GM12878 (cell line): ENCODE measurements around the gene ACADM. TPM values are rescaled to one million over a fixed set of nuclear protein-coding genes. Genes with fewer than 3 reads are reported as not detected.

Source experiments
- BCLAF1 ChIP-seq: fragments of 450-650 bp; IDR thresholded peaks from 2 replicates; pipeline ENCODE4 v1.6.1; 2017; ENCODE audit warnings: antibody characterized with exemption, mild to moderate bottlenecking, moderate library complexity
- CEBPB ChIP-seq, 2 experiments: fragments of 150-350 bp in 1 of 2; IDR thresholded peaks; 2 replicates each; pipeline ENCODE4 v1.6.1; 2012 to 2014; ENCODE audit warnings: low read depth in 2 of 2, low read length in 2 of 2, borderline replicate concordance in 1 of 2, inconsistent platforms in 1 of 2
- E2F8 ChIP-seq: fragments of 450-650 bp; IDR thresholded peaks from 2 replicates; pipeline ENCODE4 v1.6.1; 2018; ENCODE audit warnings: mild to moderate bottlenecking, low read depth, moderate library complexity; ENCODE audit not compliant: partially characterized antibody
- EP300 ChIP-seq, 2 experiments: fragments of 150-350 bp in 1 of 2; IDR thresholded peaks; 2 replicates each; pipeline ENCODE4 v1.6.1; 2011 to 2012; ENCODE audit warnings: low read depth in 2 of 2, low read length in 2 of 2, borderline replicate concordance in 1 of 2, improper control_type of control experiment in 1 of 2, inconsistent platforms in 1 of 2; ENCODE audit not compliant: control insufficient read depth in 1 of 2
- EZH2 ChIP-seq: IDR thresholded peaks from 2 replicates; pipeline ENCODE4 v1.6.1; 2012; ENCODE audit warnings: low read depth, mild to moderate bottlenecking, control low read depth, inconsistent platforms, low read length, borderline replicate concordance; ENCODE audit not compliant: control insufficient read depth
- GATAD2B ChIP-seq: fragments of 450-650 bp; conservative IDR thresholded peaks from 2 replicates; pipeline ENCODE4 v1.6.1; 2017; ENCODE audit warnings: low read depth, mild to moderate bottlenecking, moderate library complexity
- JUNB ChIP-seq: IDR thresholded peaks from 2 replicates; pipeline ENCODE4 v1.6.1; 2016; ENCODE audit warnings: antibody characterized with exemption, mild to moderate bottlenecking
- JUND ChIP-seq: IDR thresholded peaks from 2 replicates; pipeline ENCODE4 v1.6.1; 2012; ENCODE audit warnings: low read depth, mild to moderate bottlenecking, low read length, improper control_type of control experiment, moderate library complexity
- MAX ChIP-seq: IDR thresholded peaks from 2 replicates; pipeline ENCODE4 v1.6.1; 2012; ENCODE audit warnings: low read depth, low read length, improper control_type of control experiment
- MLLT1 ChIP-seq: fragments of 450-650 bp; IDR thresholded peaks from 2 replicates; pipeline ENCODE4 v1.6.1; 2016; ENCODE audit warnings: mild to moderate bottlenecking
- MYC ChIP-seq: IDR thresholded peaks from 2 replicates; pipeline ENCODE4 v1.6.1; 2011; ENCODE audit warnings: mild to moderate bottlenecking, low read length, moderate library complexity, inconsistent platforms; ENCODE audit not compliant: insufficient read depth, insufficient replicate concordance, insufficient read length, severe bottlenecking
- NFIC ChIP-seq: IDR thresholded peaks from 2 replicates; pipeline ENCODE4 v1.6.1; 2012; ENCODE audit warnings: low read depth, mild to moderate bottlenecking, inconsistent platforms, low read length, moderate library complexity
- NFXL1 ChIP-seq: fragments of 450-650 bp; IDR thresholded peaks from 2 replicates; pipeline ENCODE4 v1.6.1; 2017; ENCODE audit warnings: antibody characterized with exemption, mild to moderate bottlenecking, borderline replicate concordance
- RB1 ChIP-seq: fragments of 450-650 bp; formaldehyde crosslinking; IDR thresholded peaks from 2 replicates; pipeline ENCODE4 v1.6.1; 2017; ENCODE audit warnings: mild to moderate bottlenecking, borderline replicate concordance
- RELB ChIP-seq: fragments of 450-650 bp; IDR thresholded peaks from 2 replicates; pipeline ENCODE4 v1.6.1; 2017; ENCODE audit warnings: low read depth, mild to moderate bottlenecking, moderate library complexity
- SIN3A ChIP-seq: IDR thresholded peaks from 2 replicates; pipeline ENCODE4 v1.6.1; 2012; ENCODE audit warnings: low read depth, low read length, improper control_type of control experiment
- SPI1 ChIP-seq: IDR thresholded peaks from 2 replicates; pipeline ENCODE4 v1.6.1; 2011; ENCODE audit warnings: low read depth, mild to moderate bottlenecking, low read length, moderate library complexity, borderline replicate concordance; ENCODE audit not compliant: insufficient read depth
- TCF3 ChIP-seq: IDR thresholded peaks from 2 replicates; pipeline ENCODE4 v1.6.1; 2012; ENCODE audit warnings: low read depth, mild to moderate bottlenecking, low read length, borderline replicate concordance; ENCODE audit not compliant: insufficient read depth
- TCF7 ChIP-seq: IDR thresholded peaks from 2 replicates; pipeline ENCODE4 v1.6.1; 2014; ENCODE audit warnings: antibody characterized with exemption, borderline replicate concordance
- YBX1 ChIP-seq: fragments of 450-650 bp; IDR thresholded peaks from 2 replicates; pipeline ENCODE4 v1.6.1; 2016; ENCODE audit warnings: antibody characterized with exemption
- polyA plus RNA-seq, 11 experiments: library from polyadenylated mRNA; depleted of rRNA in 4 of 11; unstranded in 6 of 11; stranded (reverse) in 5 of 11; fragments of >200 nt; fragmentation: Nextera tagmentation in 4 of 11; fragmentation: Illumina TruSeq in 1 of 11; extraction: Ambion mirVana in 4 of 11; extraction: Trizol in 1 of 11; gene quantifications; 1 replicate in 1 of 11; 2 replicates in 10 of 11; pipeline versions ENCODE4 v1.2.1 to v1.2.3, GENCODE V29; 2011 to 2016; ENCODE audit warnings: inconsistent platforms in 2 of 11, missing spikeins in 2 of 11, low read depth in 1 of 11
- total RNA-seq, 4 experiments: library from RNA; depleted of rRNA in 3 of 4; stranded (reverse); fragments of >200 nt in 3 of 4; fragmentation: Illumina TruSeq in 1 of 4; extraction: Trizol in 1 of 4; gene quantifications; 2 replicates each; pipeline versions ENCODE4 v1.2.1 to v1.2.3, GENCODE V29; 2013 to 2021

ACADM gene
- total and polyA plus RNA-seq, 10 of the 15 experiments (the other 5 are each of a cell fraction or from before 2014, with no cell fraction given) = 119 to 245 (median 204) TPM

- TF ChIP-seq EZH2 (no peak), NFIC (peak; percentile 35; the same call in 1 of the 2 replicates), TCF3 (no peak; the same call in 1 of the 2 replicates), SPI1 (no peak), RB1 (peak; percentile 76; the same call in 1 of the 2 replicates), JUNB (no peak), TCF7 (no peak), EP300 (IDR thresholded peaks at IDR 0.05; ENCODE audit: borderline replicate concordance in 1 of 2, control insufficient read depth in 1 of 2, low read depth in 2 of 2, low read length in 2 of 2) (no peak), MLLT1 (peak; percentile 74), MAX (no peak), YBX1 (no peak), RELB (peak; percentile 61; the same call in 1 of the 2 replicates), BCLAF1 (no peak), NFXL1 (no peak), E2F8 (no peak), CEBPB (IDR thresholded peaks at IDR 0.05; ENCODE audit: borderline replicate concordance in 1 of 2, low read depth in 2 of 2, low read length in 2 of 2) (no peak), SIN3A (peak; percentile 44; the same call in 1 of the 2 replicates), MYC (no peak), GATAD2B (peak; percentile 64), JUND (no peak)
Observed at GRCh38 chr1:75724472-75725022, at the start of gene ACADM (continued).
